GM18867 (cell line): Measurements from ENCODE around the gene TRIM7.

Experiments
- ATAC-seq: cut with Tn5 transposase; IDR thresholded peaks from one replicate; pipeline ENCODE4 v1.9.1; 2021; ENCODE audit warnings: mild to moderate bottlenecking, moderate library complexity; ENCODE audit not compliant: unreplicated experiment

The TRIM7 gene

GRCh38 chr5:181233088-181233800, 28.2 kb upstream of the TRIM7 start:
- ATAC-seq, result no peak

- no peak for ATAC-seq
Measured at GRCh38 chr5:181232593-181232992, 27.6 kb upstream of the TRIM7 start.

- ATAC-seq, result no peak
Measured at GRCh38 chr5:181231432-181231831, 26.4 kb upstream of the TRIM7 start.

- ATAC-seq, result no peak
Measured at GRCh38 chr5:181230551-181230950, 25.6 kb upstream of the TRIM7 start.

GRCh38 chr5:181229996-181230395, 25.0 kb upstream of the TRIM7 start:
- ATAC-seq, result no peak

GRCh38 chr5:181224390-181225229, 19.6 kb upstream of the TRIM7 start:
- ATAC-seq, result no peak

GRCh38 chr5:181223729-181224389, 18.9 kb upstream of the TRIM7 start:
- ATAC-seq, result peak; percentile 1

GRCh38 chr5:181223058-181223728, 18.2 kb upstream of the TRIM7 start, which contains the start of gene TRIM41:
Gene TRIM41 (plus strand): TSS chr5:181223281. CDS start chr5:181224000, 719 bp downstream.
- peak; percentile 63 for ATAC-seq

GRCh38 chr5:181222630-181223057, 17.6 kb upstream of the TRIM7 start:
- ATAC-seq, result peak; percentile 0

GRCh38 chr5:181221792-181222629, 17.0 kb upstream of the TRIM7 start:
- ATAC-seq, result peak; percentile 28

GRCh38 chr5:181221105-181221791, 16.3 kb upstream of the TRIM7 start:
- no peak for ATAC-seq

- ATAC-seq, result no peak
Measured at GRCh38 chr5:181220178-181220515, 15.2 kb upstream of the TRIM7 start.

- ATAC-seq, result no peak
Measured at GRCh38 chr5:181219262-181220177, 14.5 kb upstream of the TRIM7 start.

- ATAC-seq, result no peak
Measured at GRCh38 chr5:181218795-181219124, 13.8 kb upstream of the TRIM7 start.

- ATAC-seq, result no peak
Measured at GRCh38 chr5:181217803-181218062, 12.7 kb upstream of the TRIM7 start.

GRCh38 chr5:181217111-181217802, 12.3 kb upstream of the TRIM7 start:
- ATAC-seq, result no peak

GRCh38 chr5:181215997-181216989, 11.3 kb upstream of the TRIM7 start:
- no peak for ATAC-seq
